Activated naive CD4-positive, alpha-beta T cell treated with anti-CD3 and anti-CD28 coated beads, Interleukin-2, amount 10 ng/mL, durations not matched to agents 7 days and 5 days (primary cell): ENCODE data around the gene GLYR1.

Source experiments
- CTCF ChIA-PET: fragments of 350-600 bp; sonication (Branson Sonifier 250); formaldehyde crosslinking; loops from one replicate; lab custom pipeline; 2021; ENCODE audit warnings: antibody characterized with exemption; lab: Charles Lee
- DNase-seq: peaks from one replicate; pipeline ENCODE4 v3.0.0-alpha.2; 2020
- H3K27ac Mint-ChIP-seq: one replicate; pipeline ENCODE4 v1.8.0; 2021; ENCODE audit warnings: mild to moderate bottlenecking, moderate library complexity, mixed read lengths
- H3K27me3 Mint-ChIP-seq: one replicate; pipeline ENCODE4 v1.8.0; 2021; ENCODE audit warnings: mild to moderate bottlenecking, mixed read lengths
- H3K36me3 Mint-ChIP-seq: one replicate; pipeline ENCODE4 v1.8.0; 2021; ENCODE audit warnings: mixed read lengths
- H3K4me1 Mint-ChIP-seq: one replicate; pipeline ENCODE4 v1.8.0; 2021; ENCODE audit warnings: mixed read lengths
- H3K4me3 Mint-ChIP-seq: one replicate; pipeline ENCODE4 v1.8.0; 2021; ENCODE audit warnings: mild to moderate bottlenecking, moderate library complexity, mixed read lengths
- H3K9me3 Mint-ChIP-seq: one replicate; pipeline ENCODE4 v1.8.0; 2021; ENCODE audit warnings: mixed read lengths

Gene GLYR1

GRCh38 chr16:4801051-4801961 lies 45.8 kb downstream of the GLYR1 start:
- H3K27me3 Mint-ChIP-seq, result no peaks in the 10 kb centered on the region
- peaks cover 27% of the 10 kb centered on the region for H3K4me1 Mint-ChIP-seq
- peaks cover 14% of the 10 kb centered on the region for H3K36me3 Mint-ChIP-seq
- H3K4me3 Mint-ChIP-seq, result peak overlapping the region; percentile 83
- DNase-seq, result no peak
- CTCF ChIA-PET, result no interaction called here
- no peaks in the 10 kb centered on the region for H3K9me3 Mint-ChIP-seq
- peak overlapping the region; percentile 89 for H3K27ac Mint-ChIP-seq

- H3K4me1 Mint-ChIP-seq, result peaks cover 27% of the 10 kb centered on the region
- H3K27ac Mint-ChIP-seq, result peak overlapping the region; percentile 74
- no peaks in the 10 kb centered on the region for H3K27me3 Mint-ChIP-seq
- no peaks in the 10 kb centered on the region for H3K9me3 Mint-ChIP-seq
- CTCF ChIA-PET, result interaction anchor here (1.0 kb wide), 1 partner anchor 19 kb away, joined by 3 read pairs; no protein-coding TSS in a partner anchor
- peak overlapping the region; percentile 39 for H3K4me3 Mint-ChIP-seq
- H3K36me3 Mint-ChIP-seq, result peaks cover 11% of the 10 kb centered on the region
- peak; percentile 38 for DNase-seq
Measured at GRCh38 chr16:4800290-4801041, 46.6 kb downstream of the GLYR1 start.

GRCh38 chr16:4799171-4799855 lies 47.8 kb downstream of the GLYR1 start:
- CTCF ChIA-PET, result interaction anchor here (1.0 kb wide), 1 partner anchor 20 kb away, joined by 3 read pairs; no protein-coding TSS in a partner anchor
- Mint-ChIP-seq H3K27ac (no peak overlapping the region), H3K4me3 (no peak overlapping the region), H3K36me3 (peaks cover 2% of the 10 kb centered on the region), H3K9me3 (no peaks in the 10 kb centered on the region), H3K4me1 (peaks cover 27% of the 10 kb centered on the region), H3K27me3 (no peaks in the 10 kb centered on the region)
- DNase-seq, result no peak

- no peak overlapping the region for H3K27ac Mint-ChIP-seq
- H3K36me3 Mint-ChIP-seq, result no peaks in the 10 kb centered on the region
- H3K9me3 Mint-ChIP-seq, result no peaks in the 10 kb centered on the region
- peaks cover 22% of the 10 kb centered on the region for H3K4me1 Mint-ChIP-seq
- no peak for DNase-seq
- no peaks in the 10 kb centered on the region for H3K27me3 Mint-ChIP-seq
- CTCF ChIA-PET, result no interaction called here
- no peak overlapping the region for H3K4me3 Mint-ChIP-seq
Measured at GRCh38 chr16:4798456-4798855, 48.6 kb downstream of the GLYR1 start.

- H3K27me3 Mint-ChIP-seq, result no peaks in the 10 kb centered on the region
- no peak for DNase-seq
- H3K4me3 Mint-ChIP-seq, result no peak overlapping the region
- H3K4me1 Mint-ChIP-seq, result peaks cover 15% of the 10 kb centered on the region
- H3K36me3 Mint-ChIP-seq, result no peaks in the 10 kb centered on the region
- H3K27ac Mint-ChIP-seq, result no peak overlapping the region
- H3K9me3 Mint-ChIP-seq, result no peaks in the 10 kb centered on the region
- CTCF ChIA-PET, result no interaction called here
Measured at GRCh38 chr16:4797805-4798252, 49.3 kb downstream of the GLYR1 start.

- no peak overlapping the region for H3K4me3 Mint-ChIP-seq
Measured at GRCh38 chr16:4796982-4797804, 49.9 kb downstream of the GLYR1 start.

GRCh38 chr16:4795828-4796572 lies 51.1 kb downstream of the GLYR1 start:
- Mint-ChIP-seq H3K4me3 (no peak overlapping the region), H3K36me3 (no peaks in the 10 kb centered on the region), H3K4me1 (peaks cover 11% of the 10 kb centered on the region), H3K27ac (no peak overlapping the region), H3K27me3 (no peaks in the 10 kb centered on the region), H3K9me3 (no peaks in the 10 kb centered on the region)
- CTCF ChIA-PET, result no interaction called here
- DNase-seq, result no peak

More at GRCh38 chr16:4796982-4797804, 49.9 kb downstream of the GLYR1 start:
- CTCF ChIA-PET, result no interaction called here
- Mint-ChIP-seq H3K36me3 (no peaks in the 10 kb centered on the region), H3K9me3 (no peaks in the 10 kb centered on the region), H3K27me3 (no peaks in the 10 kb centered on the region), H3K27ac (no peak overlapping the region), H3K4me1 (peaks cover 15% of the 10 kb centered on the region)
- DNase-seq, result no peak

GRCh38 chr16:4795181-4795827 lies 51.8 kb downstream of the GLYR1 start, which contains the start of gene SMIM22:
SMIM22 (plus strand) TSS chr16:4795369; CDS start chr16:4795735, 366 bp downstream.
- H3K4me3 Mint-ChIP-seq, result no peak within 1 kb of the TSS
- no peaks in the 10 kb centered on the region for H3K9me3 Mint-ChIP-seq
- no peak for DNase-seq
- CTCF ChIA-PET, result no interaction called here
- peaks cover 8% of the 10 kb centered on the region for H3K4me1 Mint-ChIP-seq
- H3K27ac Mint-ChIP-seq, result no peak within 1 kb of the TSS
- no peaks in the 10 kb centered on the region for H3K36me3 Mint-ChIP-seq
- H3K27me3 Mint-ChIP-seq, result peaks cover 3% of the 10 kb centered on the region

GRCh38 chr16:4792951-4793513 lies 54.1 kb downstream of the GLYR1 start:
- no peak for DNase-seq
- Mint-ChIP-seq H3K4me3 (no peak overlapping the region), H3K36me3 (no peaks in the 10 kb centered on the region), H3K27me3 (peaks cover 8% of the 10 kb centered on the region), H3K27ac (no peak overlapping the region), H3K9me3 (no peaks in the 10 kb centered on the region), H3K4me1 (peaks cover 7% of the 10 kb centered on the region)
- CTCF ChIA-PET, result no interaction called here

GRCh38 chr16:4790871-4791270 lies 56.2 kb downstream of the GLYR1 start:
- H3K27me3 Mint-ChIP-seq, result peaks cover 8% of the 10 kb centered on the region
- H3K4me3 Mint-ChIP-seq, result no peak overlapping the region
- no peak overlapping the region for H3K27ac Mint-ChIP-seq
- CTCF ChIA-PET, result no interaction called here
- peaks cover 7% of the 10 kb centered on the region for H3K4me1 Mint-ChIP-seq
- no peak for DNase-seq
- no peaks in the 10 kb centered on the region for H3K36me3 Mint-ChIP-seq
- H3K9me3 Mint-ChIP-seq, result no peaks in the 10 kb centered on the region

GRCh38 chr16:4790261-4790660 lies 56.8 kb downstream of the GLYR1 start:
- Mint-ChIP-seq H3K27ac (no peak overlapping the region), H3K9me3 (no peaks in the 10 kb centered on the region), H3K4me3 (no peak overlapping the region), H3K27me3 (peaks cover 8% of the 10 kb centered on the region), H3K36me3 (no peaks in the 10 kb centered on the region), H3K4me1 (peaks cover 7% of the 10 kb centered on the region)
- DNase-seq, result no peak
- CTCF ChIA-PET, result no interaction called here

GRCh38 chr16:4788910-4789309 lies 58.2 kb downstream of the GLYR1 start:
- no peak overlapping the region for H3K27ac Mint-ChIP-seq
- H3K4me3 Mint-ChIP-seq, result no peak overlapping the region
- peaks cover 7% of the 10 kb centered on the region for H3K4me1 Mint-ChIP-seq
- H3K9me3 Mint-ChIP-seq, result no peaks in the 10 kb centered on the region
- CTCF ChIA-PET, result interaction anchor here (0.7 kb wide), 1 partner anchor 281 kb away, joined by 3 read pairs; no protein-coding TSS in a partner anchor
- H3K36me3 Mint-ChIP-seq, result no peaks in the 10 kb centered on the region
- DNase-seq, result no peak
- peaks cover 11% of the 10 kb centered on the region for H3K27me3 Mint-ChIP-seq
